A673 (cell line): Measurements from ENCODE around the gene ACOT7. TPM values are rescaled to one million over a fixed set of nuclear protein-coding genes. Genes with fewer than 3 reads are reported as not detected.

Experiments used
- BruUV-seq: library from RNA; stranded (reverse); fragments of 400-500 nt; replicated peaks from 2 replicates; lab custom pipeline; 2021; lab: Mats Ljungman, UMichigan
- CTCF ChIA-PET: fragments of 300-600 bp; sonication (Branson Sonifier 250); formaldehyde crosslinking; loops from one replicate; lab custom pipeline; 2022; ENCODE audit warnings: antibody characterized with exemption; lab: Charles Lee
- POLR2A ChIA-PET: fragments of 300-600 bp; sonication (Branson Sonifier 250); formaldehyde crosslinking; loops from one replicate; lab custom pipeline; 2022; ENCODE audit warnings: antibody characterized with exemption; ENCODE audit not compliant: low non-redundant PET; lab: Charles Lee
- DNase-seq: peaks from one replicate; pipeline ENCODE4 v3.0.0-alpha.2; 2015; ENCODE audit warnings: low spot score
- H3K27ac ChIP-seq: fragments of 200-600 bp; sonication (generic); 2 replicates; pipeline ENCODE4 v1.5.1; 2016; ENCODE audit warnings: mixed run types, low read depth, mild to moderate bottlenecking, mixed read lengths, antibody characterized with exemption, low read length; ENCODE audit not compliant: poor library complexity, severe bottlenecking
- H3K27me3 ChIP-seq: fragments of 200-600 bp; sonication (generic); replicated peaks from 2 replicates; pipeline ENCODE4 v1.6.1; 2017; ENCODE audit warnings: mixed run types, low read depth, mild to moderate bottlenecking, mixed read lengths, antibody characterized with exemption, low read length; ENCODE audit not compliant: insufficient read depth, poor library complexity
- H3K36me3 ChIP-seq: fragments of 200-600 bp; sonication (generic); 2 replicates; pipeline ENCODE4 v1.6.1; 2016; ENCODE audit warnings: mixed run types, mild to moderate bottlenecking, mixed read lengths, antibody characterized with exemption, low read length; ENCODE audit not compliant: insufficient read depth, poor library complexity, severe bottlenecking
- H3K4me1 ChIP-seq: fragments of 200-600 bp; sonication (generic); 2 replicates; pipeline ENCODE4 v1.6.1; 2017; ENCODE audit warnings: mixed run types, mild to moderate bottlenecking, mixed read lengths, antibody characterized with exemption, low read length; ENCODE audit not compliant: insufficient read depth, poor library complexity, severe bottlenecking
- H3K4me3 ChIP-seq: fragments of 200-600 bp; sonication (generic); 2 replicates; pipeline ENCODE4 v1.5.1; 2016; ENCODE audit warnings: low read depth, mixed run types, mild to moderate bottlenecking, mixed read lengths, low read length; ENCODE audit not compliant: poor library complexity, severe bottlenecking
- H3K9me3 ChIP-seq: fragments of 200-600 bp; sonication (generic); 2 replicates; pipeline ENCODE4 v1.6.1; 2016; ENCODE audit warnings: mixed run types, low read depth, mild to moderate bottlenecking, mixed read lengths, antibody characterized with exemption, low read length; ENCODE audit not compliant: poor library complexity, severe bottlenecking
- CTCF ChIP-seq: fragments of 300-800, 200-600 bp; sonication (generic); conservative IDR thresholded peaks from 2 replicates; pipeline ENCODE4 v1.5.1; 2017; ENCODE audit warnings: low read depth, mild to moderate bottlenecking, antibody characterized with exemption, low read length, moderate library complexity, mixed read lengths
- EZH2 ChIP-seq: fragments of 200-600 bp; sonication (generic); IDR thresholded peaks from 2 replicates; pipeline ENCODE4 v1.6.1; 2017; ENCODE audit warnings: borderline replicate concordance, low read depth, mild to moderate bottlenecking, mixed read lengths, antibody characterized with exemption, low read length; ENCODE audit not compliant: poor library complexity, severe bottlenecking
- intact Hi-C: fragments of 100-400 bp; cut with micrococcal nuclease; formaldehyde crosslinking; loops from one replicate; pipeline ENCODE4 v1.10.0; 2022; ENCODE audit not compliant: unreplicated experiment
- total RNA-seq: library from RNA; stranded (reverse); gene quantifications from 2 replicates; pipeline ENCODE4 v1.2.3, GENCODE V29; 2021

ACOT7 gene
- total RNA-seq, 1 experiment from 2014 or later = 132 TPM

GRCh38 chr1:6328696-6329095 lies 64.9 kb downstream of the ACOT7 start:
- Histone ChIP-seq H3K36me3 (no peaks in the 10 kb centered on the region), H3K27ac (no peak overlapping the region), H3K4me1 (no peaks in the 10 kb centered on the region), H3K27me3 (no peaks in the 10 kb centered on the region), H3K4me3 (no peak overlapping the region), H3K9me3 (no peaks in the 10 kb centered on the region)
- DNase-seq = no peak
- intact Hi-C loops = no loop called here
- ChIA-PET CTCF (no interaction called here), POLR2A (no interaction called here)
- no TSS peak for BruUV-seq
- no peak for TF ChIP-seq CTCF
- TF ChIP-seq EZH2 = no peak

GRCh38 chr1:6328091-6328490 lies 65.5 kb downstream of the ACOT7 start:
- TF ChIP-seq CTCF (no peak), EZH2 (no peak)
- Histone ChIP-seq H3K36me3 (no peaks in the 10 kb centered on the region), H3K4me3 (no peak overlapping the region), H3K9me3 (no peaks in the 10 kb centered on the region), H3K4me1 (no peaks in the 10 kb centered on the region), H3K27ac (no peak overlapping the region), H3K27me3 (no peaks in the 10 kb centered on the region)
- ChIA-PET POLR2A (no interaction called here), CTCF (interaction anchor here (1.0 kb wide), 1 partner anchor 80 kb away, joined by 3 read pairs; no protein-coding TSS in a partner anchor)
- no peak for DNase-seq
- BruUV-seq = no TSS peak
- intact Hi-C loops = no loop called here

- intact Hi-C loops = no loop called here
- Histone ChIP-seq H3K27me3 (no peaks in the 10 kb centered on the region), H3K4me1 (no peaks in the 10 kb centered on the region), H3K9me3 (no peaks in the 10 kb centered on the region), H3K36me3 (no peaks in the 10 kb centered on the region), H3K4me3 (no peak overlapping the region), H3K27ac (no peak overlapping the region)
- no peak for DNase-seq
- TF ChIP-seq EZH2 (no peak), CTCF (no peak)
- CTCF ChIA-PET = interaction anchor here (0.6 kb wide), 1 partner anchor 77 kb away, joined by 4 read pairs; no protein-coding TSS in a partner anchor
- no TSS peak for BruUV-seq
- POLR2A ChIA-PET = no interaction called here
Observed at GRCh38 chr1:6325482-6325881, 68.1 kb downstream of the ACOT7 start.
